Astrocyte of the cerebellum (primary cell): ENCODE data around the gene BCL3.

Experiments used
- DNase-seq: peaks from one replicate; pipeline ENCODE4 v3.0.0-alpha.2; 2011; ENCODE audit warnings: low read depth
- H3K4me3 ChIP-seq: 2 replicates; pipeline ENCODE4 v1.5.1; 2011; ENCODE audit warnings: mild to moderate bottlenecking, low read depth, low read length, moderate library complexity
- CTCF ChIP-seq: IDR thresholded peaks from 2 replicates; pipeline ENCODE4 v1.5.1; 2012; ENCODE audit warnings: low read length, low read depth, moderate library complexity, mild to moderate bottlenecking; ENCODE audit errors: missing control alignments
- in situ Hi-C: cut with HindIII; loops from 2 replicates; pipeline ENCODE4 v1.10.0; 2017; ENCODE audit warnings: low sequenced_read_pairs

Gene BCL3

GRCh38 chr19:44748426-44749254, at the start of gene BCL3:
Gene BCL3, plus strand, starts transcription at chr19:44748708. Its CDS starts 83 bp downstream, at chr19:44748791.
- no peak for DNase-seq
- in situ Hi-C loops = no loop called here
- no peak for TF ChIP-seq CTCF
- peak within 1 kb of the TSS; percentile 76 for H3K4me3 ChIP-seq

GRCh38 chr19:44700547-44700946, 48.0 kb upstream of the BCL3 start:
- no peak for TF ChIP-seq CTCF
- no peak for DNase-seq
- in situ Hi-C loops = loop anchor here (25.0 kb wide), 1 partner anchor 137 kb away; the partner anchor contains the start of gene NECTIN2
- H3K4me3 ChIP-seq = no peak overlapping the region

- TF ChIP-seq CTCF = no peak
- in situ Hi-C loops = loop anchor here (25.0 kb wide), 1 partner anchor 136 kb away; the partner anchor contains the start of gene NECTIN2
- no peak overlapping the region for H3K4me3 ChIP-seq
- no peak for DNase-seq
Observed at GRCh38 chr19:44701228-44701627, 47.3 kb upstream of the BCL3 start.

DNA sequence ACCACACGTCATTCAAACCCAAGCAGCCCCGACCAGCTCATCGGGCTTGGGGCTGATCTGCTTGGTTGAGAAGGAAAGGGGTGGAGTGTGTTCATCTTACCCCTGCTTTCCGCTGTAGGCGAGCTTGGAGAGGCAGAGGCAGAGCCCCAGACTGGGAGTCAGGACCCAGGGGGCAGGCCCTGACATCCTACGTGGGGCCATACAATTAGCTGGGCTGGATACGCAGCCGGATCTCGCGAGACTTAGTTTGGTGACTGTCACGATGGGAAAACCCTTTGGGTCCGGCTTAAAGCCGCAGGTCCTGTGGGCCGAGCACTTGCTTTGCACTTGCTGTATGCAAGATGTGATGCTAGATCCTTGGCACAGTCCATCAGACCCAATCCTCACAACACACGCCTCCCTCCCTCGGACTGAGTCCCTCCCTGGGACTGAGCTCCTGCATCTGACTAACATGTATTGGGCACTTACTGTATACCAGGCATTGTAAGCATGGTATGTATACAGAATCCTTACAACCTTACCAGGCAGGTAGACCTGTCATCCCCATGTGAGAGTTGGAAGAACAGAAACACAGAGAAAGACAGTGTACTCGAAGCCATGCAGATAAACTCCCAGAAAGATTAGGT, 45.8 kb upstream of the BCL3 start:
- DNase-seq = no peak
- TF ChIP-seq CTCF = no peak
- H3K4me3 ChIP-seq = no peak overlapping the region
- in situ Hi-C loops = loop anchor here (25.0 kb wide), 1 partner anchor 135 kb away; the partner anchor contains the start of gene NECTIN2

GRCh38 chr19:44703336-44704078, 45.0 kb upstream of the BCL3 start:
- in situ Hi-C loops = loop anchor here (25.0 kb wide), 1 partner anchor 134 kb away; the partner anchor contains the start of gene NECTIN2
- DNase-seq = no peak
- H3K4me3 ChIP-seq = no peak overlapping the region
- TF ChIP-seq CTCF = no peak

DNA sequence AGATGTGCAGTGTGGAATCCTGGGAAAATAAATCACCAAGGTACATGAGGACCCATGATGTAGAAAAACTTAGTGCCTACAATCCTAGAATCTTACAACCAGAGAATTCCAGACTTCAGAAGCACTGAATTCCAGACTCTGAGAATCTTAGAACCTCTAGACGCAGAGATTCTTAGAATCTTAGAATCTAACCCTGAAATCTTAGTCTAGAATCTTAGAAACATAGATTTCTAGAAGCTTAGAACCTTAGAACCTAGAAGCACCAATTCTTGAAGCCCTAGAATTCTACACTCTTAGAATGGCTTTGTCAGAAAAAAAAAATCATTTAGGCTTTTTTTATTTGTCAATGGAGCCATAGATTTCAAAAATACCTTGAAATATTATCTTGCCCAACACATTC, 43.5 kb upstream of the BCL3 start:
- in situ Hi-C loops = loop anchor here (25.0 kb wide), 1 partner anchor 132 kb away; the partner anchor contains the start of gene NECTIN2
- DNase-seq = no peak
- TF ChIP-seq CTCF = no peak
- H3K4me3 ChIP-seq = no peak overlapping the region
